CD14-positive monocyte (primary cell): ENCODE measurements around the gene KMT2B. TPM values are rescaled to one million over a fixed set of nuclear protein-coding genes. Genes with fewer than 3 reads are reported as not detected.
"Not testable (repeated sequence)": the region's sequence is repeated elsewhere in the genome, so short reads cannot be mapped to it uniquely, and the experiment has no call there.

ENCODE experiments used
- DNase-seq, 3 donors: peaks; one replicate each; pipeline ENCODE4 v3.0.0-alpha.2; 2011 to 2022
- H2AFZ ChIP-seq: 2 replicates; pipeline ENCODE4 v1.6.0; 2012; ENCODE audit warnings: mild to moderate bottlenecking, low read depth, low read length, inconsistent platforms; ENCODE audit not compliant: insufficient read depth, poor library complexity, severe bottlenecking
- H3K27ac ChIP-seq, 2 donors: 1 replicate in 1 of 2; 2 replicates in 1 of 2; pipeline ENCODE4 v1.5.1; 2012 to 2013; ENCODE audit warnings: low read length in 2 of 2, control low read depth in 1 of 2, inconsistent platforms in 1 of 2, low read depth in 1 of 2, mild to moderate bottlenecking in 1 of 2
- H3K27me3 ChIP-seq, 2 donors: one replicate each; pipeline versions ENCODE4 v1.6.0 to v1.6.1; 2011 to 2013; ENCODE audit warnings: low read length in 2 of 2; ENCODE audit not compliant: control insufficient read depth in 2 of 2, insufficient read depth in 2 of 2
- H3K36me3 ChIP-seq, 2 donors: replicated peaks in 1 of 2; 1 replicate in 1 of 2; 2 replicates in 1 of 2; pipeline versions ENCODE4 v1.5.1 to v1.6.1; 2012 to 2013; ENCODE audit warnings: low read length in 2 of 2, control low read depth in 1 of 2, inconsistent platforms in 1 of 2, mild to moderate bottlenecking in 1 of 2; ENCODE audit not compliant: insufficient read depth in 2 of 2, control insufficient read depth in 1 of 2
- H3K4me1 ChIP-seq, 2 donors: 1 replicate in 1 of 2; 2 replicates in 1 of 2; pipeline versions ENCODE4 v1.5.1 to v1.6.1; 2012 to 2013; ENCODE audit warnings: low read length in 2 of 2, control low read depth in 1 of 2, inconsistent platforms in 1 of 2, mild to moderate bottlenecking in 1 of 2, moderate library complexity in 1 of 2; ENCODE audit not compliant: insufficient read depth in 2 of 2, control insufficient read depth in 1 of 2
- H3K4me2 ChIP-seq: replicated peaks from 2 replicates; pipeline ENCODE3; 2012; ENCODE audit warnings: low read length, moderate library complexity, mild to moderate bottlenecking; ENCODE audit not compliant: poor library complexity, severe bottlenecking; ENCODE audit errors: extremely low read depth
- H3K4me3 ChIP-seq, 3 experiments: fragments of 200-600 bp in 1 of 3; sonication (generic) in 1 of 3; replicated peaks in 1 of 3; 1 replicate in 2 of 3; 2 replicates in 1 of 3; pipeline ENCODE4 v1.5.1; 2011 to 2013; ENCODE audit warnings: low read length in 3 of 3, mild to moderate bottlenecking in 3 of 3, control low read depth in 2 of 3, low read depth in 2 of 3, inconsistent platforms in 1 of 3, moderate library complexity in 1 of 3
- H3K79me2 ChIP-seq: 2 replicates; pipeline ENCODE4 v1.6.0; 2012; ENCODE audit warnings: mild to moderate bottlenecking, control low read depth, inconsistent platforms, low read length, moderate library complexity; ENCODE audit not compliant: insufficient read depth
- H3K9ac ChIP-seq: 2 replicates; pipeline ENCODE4 v1.6.0; 2017; ENCODE audit warnings: low read length, mild to moderate bottlenecking; ENCODE audit not compliant: insufficient read depth, poor library complexity, severe bottlenecking
- H3K9me3 ChIP-seq, 2 donors: replicated peaks in 1 of 2; 1 replicate in 1 of 2; 2 replicates in 1 of 2; pipeline versions ENCODE4 v1.5.1 to v1.6.1; 2012 to 2013; ENCODE audit warnings: low read length in 2 of 2, control low read depth in 1 of 2; ENCODE audit not compliant: control insufficient read depth in 1 of 2, insufficient read depth in 1 of 2
- H4K20me1 ChIP-seq: 2 replicates; pipeline ENCODE4 v1.6.0; 2012; ENCODE audit warnings: mild to moderate bottlenecking, low read length, control low read depth, moderate library complexity; ENCODE audit not compliant: insufficient read depth
- H3K27ac Mint-ChIP-seq, 7 donors: one replicate each; pipeline ENCODE4 v1.8.0; 2020; ENCODE audit warnings: mild to moderate bottlenecking in 7 of 7, mixed read lengths in 7 of 7, moderate library complexity in 6 of 7, inconsistent platforms in 2 of 7
- H3K27me3 Mint-ChIP-seq, 3 donors: one replicate each; pipeline ENCODE4 v1.8.0; 2021 to 2022; ENCODE audit warnings: low read depth in 3 of 3, mild to moderate bottlenecking in 3 of 3, mixed read lengths in 3 of 3, moderate library complexity in 3 of 3, inconsistent platforms in 1 of 3
- H3K36me3 Mint-ChIP-seq, 2 donors: one replicate each; pipeline ENCODE4 v1.8.0; 2020; ENCODE audit warnings: mixed read lengths in 2 of 2, inconsistent platforms in 1 of 2, mild to moderate bottlenecking in 1 of 2
- H3K4me1 Mint-ChIP-seq: one replicate; pipeline ENCODE4 v1.8.0; 2020; ENCODE audit warnings: mild to moderate bottlenecking, mixed read lengths
- H3K4me3 Mint-ChIP-seq, 2 donors: one replicate each; pipeline ENCODE4 v1.8.0; 2020; ENCODE audit warnings: mild to moderate bottlenecking in 2 of 2, mixed read lengths in 2 of 2, moderate library complexity in 1 of 2
- H3K9me3 Mint-ChIP-seq, 7 donors: one replicate each; pipeline ENCODE4 v1.8.0; 2020 to 2022; ENCODE audit warnings: mixed read lengths in 7 of 7, mild to moderate bottlenecking in 6 of 7, moderate library complexity in 6 of 7, inconsistent platforms in 2 of 7
- CTCF ChIP-seq: fragments of 200-600 bp; IDR thresholded peaks from one replicate; pipeline ENCODE4 v1.8.0; 2022; ENCODE audit warnings: antibody characterized with exemption, mild to moderate bottlenecking
- WGBS: methylation state at CpG from one replicate; pipeline ENCODE4 v1.1.5; 2013; ENCODE audit warnings: missing lambda C conversion rate; ENCODE audit not compliant: insufficient coverage; 5-methylcytosine and 5-hydroxymethylcytosine counted together
- intact Hi-C, 2 donors: fragments of 100-400 bp; cut with micrococcal nuclease; formaldehyde crosslinking; loops; one replicate each; pipeline versions ENCODE4 v1.15.0 to v1.15.1; 2023
- polyA plus RNA-seq, 3 donors: library from polyadenylated mRNA; depleted of rRNA in 1 of 3; unstranded in 2 of 3; stranded (reverse) in 1 of 3; fragments of 300-500 nt in 2 of 3; fragments of >200 nt in 1 of 3; fragmentation: Illumina TruSeq in 2 of 3; gene quantifications; 1 replicate in 2 of 3; 2 replicates in 1 of 3; pipeline ENCODE4 v1.2.3, GENCODE V29; 2012 to 2021

Gene KMT2B
- polyA plus RNA-seq, 3 donors = 0.32 to 63.6 (median 0.65) TPM

- TF ChIP-seq CTCF = no peak
- Histone ChIP-seq H3K9ac (no peak overlapping the region), H3K79me2 (no peaks in the 10 kb centered on the region), H3K27ac (no peak overlapping the region), H3K4me3 (no peak overlapping the region), H2AFZ (no peak overlapping the region), H3K4me2 (no peak overlapping the region), H3K27me3 (peaks cover 9 to 39% of the 10 kb centered on the region in 2 donors), H3K9me3 (peaks cover 0 to 7% of the 10 kb centered on the region in 2 donors), H4K20me1 (no peaks in the 10 kb centered on the region), H3K4me1 (peaks cover 0 to 6% of the 10 kb centered on the region in 2 donors), H3K36me3 (no peaks in the 10 kb centered on the region)
- no peaks in the 10 kb centered on the region for H3K36me3 Mint-ChIP-seq
- DNase-seq = no peak
- no peak overlapping the region for H3K4me3 Mint-ChIP-seq
- H3K4me1 Mint-ChIP-seq = peaks cover 6% of the 10 kb centered on the region
- peaks cover 43 to 56% (median 47%) of the 10 kb centered on the region in 3 donors for H3K27me3 Mint-ChIP-seq
- WGBS = 82% methylated on average over 14 of the region's 15 CpGs
- H3K9me3 Mint-ChIP-seq = peaks cover 0 to 5% (median 0%) of the 10 kb centered on the region in 7 donors
- intact Hi-C loops = no loop called here
- no peak overlapping the region for H3K27ac Mint-ChIP-seq
Measured at GRCh38 chr19:35675589-35676140, 42.1 kb upstream of the KMT2B start.

GRCh38 chr19:35689836-35690235, 28.0 kb upstream of the KMT2B start:
- Histone ChIP-seq H3K9me3 (no peaks in the 10 kb centered on the region), H4K20me1 (no peaks in the 10 kb centered on the region), H3K4me2 (no peak overlapping the region), H3K4me1 (no peaks in the 10 kb centered on the region), H3K27me3 (no peaks in the 10 kb centered on the region), H3K4me3 (no peak overlapping the region), H2AFZ (no peak overlapping the region), H3K9ac (no peak overlapping the region), H3K36me3 (no peaks in the 10 kb centered on the region), H3K79me2 (no peaks in the 10 kb centered on the region), H3K27ac (no peak overlapping the region)
- no CpG with 5 or more reads among the region's 4 CpGs for WGBS
- intact Hi-C loops = loop anchor here in 1 of 2 donors (5.0 kb wide), 1 partner anchor 242 kb away; no protein-coding TSS in a partner anchor
- no peak for DNase-seq
- no peak for TF ChIP-seq CTCF
- H3K4me1 Mint-ChIP-seq = no peaks in the 10 kb centered on the region
- H3K4me3 Mint-ChIP-seq = no peak overlapping the region
- H3K27ac Mint-ChIP-seq = no peak overlapping the region
- H3K27me3 Mint-ChIP-seq = peaks cover 0 to 7% (median 3%) of the 10 kb centered on the region in 3 donors
- no peaks in the 10 kb centered on the region for H3K36me3 Mint-ChIP-seq
- H3K9me3 Mint-ChIP-seq = peaks cover 0 to 5% (median 2%) of the 10 kb centered on the region in 7 donors

GRCh38 chr19:35691106-35691505, 26.7 kb upstream of the KMT2B start:
- H3K9me3 Mint-ChIP-seq, H4K20me1 ChIP-seq, H3K27me3 Mint-ChIP-seq, H3K36me3 Mint-ChIP-seq, H3K27ac Mint-ChIP-seq, H2AFZ ChIP-seq, H3K4me1 Mint-ChIP-seq, H3K79me2 ChIP-seq, H3K4me2 ChIP-seq, H3K4me1 ChIP-seq, H3K4me3 ChIP-seq, H3K9me3 ChIP-seq, H3K9ac ChIP-seq, H3K36me3 ChIP-seq, H3K4me3 Mint-ChIP-seq, H3K27ac ChIP-seq, DNase-seq, H3K27me3 ChIP-seq: not testable (repeated sequence)
- 92% methylated on average over 28 of the region's 37 CpGs for WGBS
- intact Hi-C loops = loop anchor here in 1 of 2 donors (5.0 kb wide), 1 partner anchor 241 kb away; no protein-coding TSS in a partner anchor
